HepG2 (cell line): Measurements from ENCODE around the gene KRTAP3-3. TPM values are rescaled to one million over a fixed set of nuclear protein-coding genes. Genes with fewer than 3 reads are reported as not detected.

ENCODE experiments used
- ATAC-seq: fragments of 200-7000 bp; cut with Tn5 transposase; 3 replicates; pipeline ENCODE4 v1.9.1; 2020; ENCODE audit warnings: mild to moderate bottlenecking, moderate library complexity
- BruUV-seq: library from RNA; stranded (reverse); fragments of 400-500 nt; replicated peaks from 2 replicates; lab custom pipeline; 2021; lab: Mats Ljungman, UMichigan
- CTCF ChIA-PET: fragments of 300-600 bp; formaldehyde crosslinking; extraction: SDS; loops from one replicate; lab custom pipeline; 2021; ENCODE audit warnings: low total read pairs, inconsistent platforms, low intra/inter-chr PET ratio; lab: Yijun Ruan, JAX
- POLR2A ChIA-PET: fragments of 350-600 bp; sonication (Branson Sonifier 250); formaldehyde crosslinking; loops from one replicate; lab custom pipeline; 2020; ENCODE audit warnings: antibody characterized with exemption, inconsistent platforms; lab: Yijun Ruan, JAX
- DNase-seq: peaks from one replicate; pipeline ENCODE4 v3.0.0-alpha.2; 2015; ENCODE audit warnings: low spot score
- FAIRE-seq: peaks from 3 replicates; lab custom pipeline; 2011; peaks lifted over from hg19 to GRCh38; lab: Jason Lieb, UNC
- H2AFZ ChIP-seq: one replicate; pipeline ENCODE4 v1.6.1; 2011; ENCODE audit warnings: low read length, inconsistent platforms
- H3K27ac ChIP-seq: fragments of 300-600 bp; 3 replicates; pipeline ENCODE4 v1.8.0; 2011; ENCODE audit warnings: mixed run types, mild to moderate bottlenecking, mixed read lengths, low read length, inconsistent platforms; ENCODE audit not compliant: insufficient read depth; ENCODE audit errors: extremely low read length
- H3K27me3 ChIP-seq, 2 experiments: fragments of 200-600 bp in 1 of 2; 2 replicates in 1 of 2; 3 replicates in 1 of 2; pipeline versions ENCODE4 v1.6.0 to v1.8.0; 2011; ENCODE audit warnings: low read length in 2 of 2, mild to moderate bottlenecking in 2 of 2, moderate library complexity in 2 of 2, inconsistent platforms in 1 of 2; ENCODE audit not compliant: insufficient read depth in 2 of 2, control insufficient read depth in 1 of 2
- H3K36me3 ChIP-seq, 2 experiments: fragments of 200-600 bp in 1 of 2; replicated peaks in 1 of 2; 2 replicates in 1 of 2; 3 replicates in 1 of 2; pipeline versions ENCODE4 v1.5.1 to v1.8.0; 2011; ENCODE audit warnings: low read length in 2 of 2, inconsistent platforms in 1 of 2; ENCODE audit not compliant: insufficient read depth in 2 of 2, control insufficient read depth in 1 of 2
- H3K4me1 ChIP-seq: 2 replicates; pipeline ENCODE4 v1.5.1; 2012; ENCODE audit warnings: low read length, inconsistent platforms; ENCODE audit not compliant: insufficient read depth
- H3K4me2 ChIP-seq: 2 replicates; pipeline ENCODE4 v1.6.0; 2011; ENCODE audit warnings: low read depth, low read length, inconsistent platforms
- H3K4me3 ChIP-seq, 3 experiments: fragments of 200-600 bp in 1 of 3; sonication (generic), shearing (Covaris generic) in 1 of 3; replicated peaks in 1 of 3; 2 replicates each; pipeline ENCODE4 v1.5.1; 2011 to 2016; ENCODE audit warnings: low read length in 3 of 3, inconsistent platforms in 2 of 3, low read depth in 2 of 3, mild to moderate bottlenecking in 2 of 3, control low read depth in 1 of 3, mixed read lengths in 1 of 3; ENCODE audit not compliant: insufficient read depth in 1 of 3
- H3K79me2 ChIP-seq: one replicate; pipeline ENCODE4 v1.6.1; 2011; ENCODE audit warnings: low read length, inconsistent platforms; ENCODE audit not compliant: insufficient read depth
- H3K9ac ChIP-seq: 2 replicates; pipeline ENCODE4 v1.6.0; 2011; ENCODE audit warnings: mild to moderate bottlenecking, low read depth, low read length, inconsistent platforms; ENCODE audit not compliant: insufficient read depth
- H3K9me3 ChIP-seq: 2 replicates; pipeline ENCODE4 v1.5.1; 2012; ENCODE audit warnings: mild to moderate bottlenecking, low read length
- H4K20me1 ChIP-seq: 2 replicates; pipeline ENCODE4 v1.6.0; 2011; ENCODE audit warnings: inconsistent platforms, mild to moderate bottlenecking, low read length, moderate library complexity; ENCODE audit not compliant: insufficient read depth
- AGO1 ChIP-seq: fragments of 200-400 bp; formaldehyde crosslinking; IDR thresholded peaks from 2 replicates; pipeline ENCODE4 v1.6.1; 2017; ENCODE audit warnings: mild to moderate bottlenecking, low read depth, low read length, moderate library complexity; ENCODE audit not compliant: poor library complexity, severe bottlenecking
- AGO2 ChIP-seq: fragments of 200-400 bp; formaldehyde crosslinking; optimal IDR thresholded peaks from 2 replicates; pipeline ENCODE3; 2017; ENCODE audit warnings: mild to moderate bottlenecking, low read depth, low read length, moderate library complexity
- DNMT1 ChIP-seq: sonication (generic); formaldehyde crosslinking; IDR thresholded peaks from 2 replicates; pipeline ENCODE4 v1.5.1; 2020; ENCODE audit warnings: mild to moderate bottlenecking, missing genetic modification reagents
- FOXK1 ChIP-seq: sonication (generic); formaldehyde crosslinking; IDR thresholded peaks from 2 replicates; pipeline ENCODE4 v1.4.0; 2020; ENCODE audit warnings: low read depth, missing genetic modification reagents, borderline replicate concordance
- IKZF4 ChIP-seq: sonication (generic); formaldehyde crosslinking; IDR thresholded peaks from 2 replicates; pipeline ENCODE4 v1.5.1; 2020; ENCODE audit warnings: borderline replicate concordance, mild to moderate bottlenecking, low read depth, missing genetic modification reagents; ENCODE audit errors: not compliant biosample characterization
- KDM4B ChIP-seq: sonication (generic); formaldehyde crosslinking; IDR thresholded peaks from 2 replicates; pipeline ENCODE4 v1.4.0; 2020; ENCODE audit warnings: missing genetic modification reagents
- MAFF ChIP-seq: IDR thresholded peaks from 2 replicates; pipeline ENCODE4 v1.6.1; 2011; ENCODE audit warnings: low read depth, low read length, improper control_type of control experiment
- MAFK ChIP-seq, 2 experiments: IDR thresholded peaks in 1 of 2; conservative IDR thresholded peaks in 1 of 2; 2 replicates each; pipeline ENCODE4 v1.6.1; 2011; ENCODE audit warnings: improper control_type of control experiment in 2 of 2, low read length in 2 of 2
- MEIS2 ChIP-seq: sonication (generic); formaldehyde crosslinking; IDR thresholded peaks from 2 replicates; pipeline ENCODE4 v1.9.0; 2021; ENCODE audit warnings: mild to moderate bottlenecking, missing genetic modification reagents
- ZNF431 ChIP-seq: sonication (generic); formaldehyde crosslinking; IDR thresholded peaks from 2 replicates; pipeline ENCODE4 v1.9.0; 2022; ENCODE audit warnings: missing genetic modification reagents, low read depth, mild to moderate bottlenecking, borderline replicate concordance
- WGBS: methylation state at CpG from one replicate; pipeline ENCODE4 v1.1.6; 2017; ENCODE audit warnings: low lambda C conversion rate; 5-methylcytosine and 5-hydroxymethylcytosine counted together
- in situ Hi-C: cut with HindIII; loops from 2 replicates; pipeline ENCODE4 v1.10.0; 2017; ENCODE audit warnings: low pct_unique_long_range_greater_than_20kb; ENCODE audit not compliant: extremely low pct_ligation_motif_present
- intact Hi-C: fragments of 100-400 bp; cut with micrococcal nuclease; formaldehyde crosslinking; loops from one replicate; pipeline ENCODE4 v1.10.0; 2022; ENCODE audit not compliant: unreplicated experiment
- polyA plus RNA-seq, 8 experiments: library from polyadenylated mRNA; depleted of rRNA in 3 of 8; stranded (reverse) in 7 of 8; unstranded in 1 of 8; fragments of >200 nt; fragmentation: Illumina TruSeq in 4 of 8; extraction: Trizol in 4 of 8; gene quantifications; 2 replicates each; pipeline versions ENCODE4 v1.2.1 to v1.2.3, GENCODE V29; 2011 to 2016; ENCODE audit warnings: low read depth in 4 of 8, missing spikeins in 1 of 8, mixed read lengths in 1 of 8; ENCODE audit not compliant: insufficient read depth in 1 of 8
- total RNA-seq, 5 experiments: library from RNA; depleted of rRNA; stranded (reverse); fragments of >200 nt; fragmentation: Illumina TruSeq; extraction: Trizol; gene quantifications; 2 replicates each; pipeline ENCODE4 v1.2.3, GENCODE V29; 2016; ENCODE audit warnings: low read depth in 1 of 5
- TF ChIP-seq, protein P1 (sequence below): sonication (generic); formaldehyde crosslinking; IDR thresholded peaks from 2 replicates; pipeline ENCODE4 v1.4.0; 2020; ENCODE audit warnings: missing genetic modification reagents, borderline replicate concordance

The KRTAP3-3 gene
- total and polyA plus RNA-seq, 2 of the 13 experiments (the other 11 are each of a cell fraction or from before 2014, with no cell fraction given): not detected

GRCh38 chr17:40993084-40993483, 880 bp downstream of the KRTAP3-3 start:
- Histone ChIP-seq H3K9ac (no peak overlapping the region), H3K4me3 (no peak overlapping the region), H3K79me2 (no peaks in the 10 kb centered on the region), H2AFZ (no peak overlapping the region), H3K4me2 (no peak overlapping the region), H3K4me1 (peaks cover 5% of the 10 kb centered on the region; the same call in 1 of the 2 replicates), H3K36me3 (no peaks in the 10 kb centered on the region), H3K9me3 (no peaks in the 10 kb centered on the region), H4K20me1 (no peaks in the 10 kb centered on the region), H3K27ac (no peak overlapping the region), H3K27me3 (no peaks in the 10 kb centered on the region)
- DNase-seq (no peak), ATAC-seq (no peak), FAIRE-seq (no peak)
- ChIA-PET POLR2A (no interaction called here), CTCF (no interaction called here)
- in situ Hi-C loops (no loop called here), intact Hi-C loops (no loop called here)
- TF ChIP-seq DNMT1 (CRISPR knock-in tag) (no peak), MAFK (conservative IDR thresholded peaks at IDR 0.05 in 1 of 2, IDR thresholded peaks at IDR 0.05 in 1 of 2; ENCODE audit: low read length in 2 of 2) (peak; percentile 53 to 74), KDM4B (CRISPR knock-in tag) (no peak), MAFF (peak; percentile 62; the same call in 1 of the 2 replicates)
- TF ChIP-seq, protein P1, sequence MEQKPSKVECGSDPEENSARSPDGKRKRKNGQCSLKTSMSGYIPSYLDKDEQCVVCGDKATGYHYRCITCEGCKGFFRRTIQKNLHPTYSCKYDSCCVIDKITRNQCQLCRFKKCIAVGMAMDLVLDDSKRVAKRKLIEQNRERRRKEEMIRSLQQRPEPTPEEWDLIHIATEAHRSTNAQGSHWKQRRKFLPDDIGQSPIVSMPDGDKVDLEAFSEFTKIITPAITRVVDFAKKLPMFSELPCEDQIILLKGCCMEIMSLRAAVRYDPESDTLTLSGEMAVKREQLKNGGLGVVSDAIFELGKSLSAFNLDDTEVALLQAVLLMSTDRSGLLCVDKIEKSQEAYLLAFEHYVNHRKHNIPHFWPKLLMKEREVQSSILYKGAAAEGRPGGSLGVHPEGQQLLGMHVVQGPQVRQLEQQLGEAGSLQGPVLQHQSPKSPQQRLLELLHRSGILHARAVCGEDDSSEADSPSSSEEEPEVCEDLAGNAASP (CRISPR knock-in tag): no peak
- 94% methylated on average over 2 of the region's 2 CpGs for WGBS
- no TSS peak for BruUV-seq

DNA sequence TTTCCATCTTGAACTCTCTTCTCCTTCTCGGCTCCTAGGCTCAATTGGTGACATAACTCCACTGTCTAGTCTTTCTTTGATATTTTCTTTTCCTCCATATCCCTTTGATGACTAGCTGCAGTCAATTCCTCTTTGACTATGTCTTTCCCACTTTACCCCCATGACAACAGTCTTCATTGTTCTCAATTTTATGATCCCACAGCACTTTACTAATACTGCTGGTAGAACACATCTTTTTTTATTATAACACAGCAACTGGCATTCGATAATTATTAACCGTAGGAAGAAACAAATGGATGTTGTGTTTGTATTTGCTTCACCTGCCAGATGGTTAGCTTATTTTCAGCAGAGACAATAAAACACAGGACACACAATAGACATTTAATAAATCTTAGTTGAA, 1.3 kb downstream of the KRTAP3-3 start:
- Histone ChIP-seq H3K4me1 (peaks cover 5% of the 10 kb centered on the region; the same call in 1 of the 2 replicates), H3K27me3 (no peaks in the 10 kb centered on the region), H4K20me1 (no peaks in the 10 kb centered on the region), H3K4me2 (no peak overlapping the region), H3K36me3 (no peaks in the 10 kb centered on the region), H2AFZ (no peak overlapping the region), H3K27ac (no peak overlapping the region), H3K9me3 (no peaks in the 10 kb centered on the region), H3K79me2 (no peaks in the 10 kb centered on the region), H3K4me3 (no peak overlapping the region), H3K9ac (no peak overlapping the region)
- POLR2A ChIA-PET: no interaction called here
- no TSS peak for BruUV-seq
- CTCF ChIA-PET: no interaction called here
- in situ Hi-C loops (no loop called here), intact Hi-C loops (no loop called here)
- no peak for DNase-seq
- no peak for ATAC-seq
- no peak for FAIRE-seq
- WGBS: 69% methylated on average over 3 of the region's 3 CpGs
- no peak for TF ChIP-seq ZNF431 (CRISPR knock-in tag)
- no peak for TF ChIP-seq FOXK1
- TF ChIP-seq AGO1: no peak
- no peak for TF ChIP-seq IKZF4 (CRISPR knock-in tag)
- no peak for TF ChIP-seq AGO2
- no peak for TF ChIP-seq MEIS2 (CRISPR knock-in tag)
